ENCODE results near the gene EIF3I. TPM values are rescaled to one million over a fixed set of nuclear protein-coding genes. Genes with fewer than 3 reads are reported as not detected.

Gene EIF3I
- total RNA-seq, 6 experiments from 2014 or later, result 279 to 313 (median 285) TPM

GRCh38 chr1:32199043-32199716 lies 23.0 kb upstream of the EIF3I start:
- no peak for TF ChIP-seq CTCF (IDR thresholded peaks at IDR 0.05)
- Mint-ChIP-seq H3K4me1 (ENCODE audit: low read depth) (peaks cover 66% of the 10 kb centered on the region), H3K27me3 (ENCODE audit: insufficient read depth) (peaks cover 8% of the 10 kb centered on the region), H3K36me3 (ENCODE audit: low read depth) (peaks cover 19% of the 10 kb centered on the region), H3K9me3 (no peaks in the 10 kb centered on the region), H3K4me3 (peak overlapping the region; percentile 91), H3K27ac (peak overlapping the region; percentile 91)
- no peak for DNase-seq

GRCh38 chr1:32199717-32200072 lies 22.5 kb upstream of the EIF3I start:
- Mint-ChIP-seq H3K36me3 (ENCODE audit: low read depth) (peaks cover 16% of the 10 kb centered on the region), H3K27ac (peak overlapping the region; percentile 91), H3K27me3 (ENCODE audit: insufficient read depth) (peaks cover 9% of the 10 kb centered on the region), H3K4me3 (peak overlapping the region; percentile 91), H3K9me3 (no peaks in the 10 kb centered on the region), H3K4me1 (ENCODE audit: low read depth) (peaks cover 68% of the 10 kb centered on the region)
- DNase-seq, result no peak
- TF ChIP-seq CTCF (IDR thresholded peaks at IDR 0.05), result no peak

DNA sequence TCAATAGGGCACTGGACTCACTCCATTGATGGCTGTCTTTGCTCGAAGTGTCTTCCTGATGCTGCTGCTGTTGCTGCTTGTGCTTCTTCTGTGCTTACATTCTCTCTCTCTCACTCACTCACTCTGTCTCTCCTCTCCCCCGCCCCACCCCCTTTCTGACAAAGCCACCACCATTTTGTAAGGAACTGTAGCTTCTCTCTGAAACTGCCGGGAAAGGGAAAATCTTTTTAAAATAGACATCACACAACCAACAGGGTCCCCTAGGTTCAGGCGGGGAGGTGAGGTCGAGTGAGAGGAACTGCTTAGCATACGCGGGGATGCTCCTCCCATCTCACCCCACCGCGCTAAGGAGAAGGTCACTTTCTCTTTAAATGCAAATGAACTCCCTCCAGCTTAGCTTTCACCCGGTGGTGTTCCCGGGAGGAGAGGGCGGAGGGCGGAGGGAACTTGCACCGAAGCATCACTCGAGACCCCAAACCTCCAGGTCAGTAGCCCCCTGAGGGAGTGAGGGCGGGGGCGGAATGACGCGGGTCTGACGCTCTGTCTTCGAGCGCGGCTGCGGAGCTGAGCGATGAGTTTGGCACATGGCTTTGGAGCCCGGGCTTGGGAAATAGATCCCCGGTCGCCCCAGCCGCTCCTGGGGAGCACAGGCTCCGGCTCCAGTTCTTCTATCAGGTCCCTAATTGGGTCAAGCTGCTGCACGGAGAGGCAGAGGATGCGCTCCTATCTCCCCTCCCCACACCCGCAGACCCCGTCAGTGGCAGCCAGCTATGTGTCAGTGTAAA lies 21.8 kb upstream of the EIF3I start, which contains the start of gene CCDC28B:
Gene CCDC28B, plus strand, starts transcription at position 370 of the 785 bp plus-strand sequence. CDS start 1,341 bp downstream, outside the sequence.
- peak; percentile 74 for DNase-seq
- H3K4me3 Mint-ChIP-seq, result peak within 1 kb of the TSS; percentile 91
- H3K36me3 Mint-ChIP-seq (ENCODE audit: low read depth), result peaks cover 16% of the 10 kb centered on the region
- no peaks in the 10 kb centered on the region for H3K9me3 Mint-ChIP-seq
- TF ChIP-seq CTCF (IDR thresholded peaks at IDR 0.05), result no peak
- H3K27ac Mint-ChIP-seq, result peak within 1 kb of the TSS; percentile 91
- peaks cover 72% of the 10 kb centered on the region for H3K4me1 Mint-ChIP-seq (ENCODE audit: low read depth)
- H3K27me3 Mint-ChIP-seq (ENCODE audit: insufficient read depth), result peaks cover 9% of the 10 kb centered on the region

DNA sequence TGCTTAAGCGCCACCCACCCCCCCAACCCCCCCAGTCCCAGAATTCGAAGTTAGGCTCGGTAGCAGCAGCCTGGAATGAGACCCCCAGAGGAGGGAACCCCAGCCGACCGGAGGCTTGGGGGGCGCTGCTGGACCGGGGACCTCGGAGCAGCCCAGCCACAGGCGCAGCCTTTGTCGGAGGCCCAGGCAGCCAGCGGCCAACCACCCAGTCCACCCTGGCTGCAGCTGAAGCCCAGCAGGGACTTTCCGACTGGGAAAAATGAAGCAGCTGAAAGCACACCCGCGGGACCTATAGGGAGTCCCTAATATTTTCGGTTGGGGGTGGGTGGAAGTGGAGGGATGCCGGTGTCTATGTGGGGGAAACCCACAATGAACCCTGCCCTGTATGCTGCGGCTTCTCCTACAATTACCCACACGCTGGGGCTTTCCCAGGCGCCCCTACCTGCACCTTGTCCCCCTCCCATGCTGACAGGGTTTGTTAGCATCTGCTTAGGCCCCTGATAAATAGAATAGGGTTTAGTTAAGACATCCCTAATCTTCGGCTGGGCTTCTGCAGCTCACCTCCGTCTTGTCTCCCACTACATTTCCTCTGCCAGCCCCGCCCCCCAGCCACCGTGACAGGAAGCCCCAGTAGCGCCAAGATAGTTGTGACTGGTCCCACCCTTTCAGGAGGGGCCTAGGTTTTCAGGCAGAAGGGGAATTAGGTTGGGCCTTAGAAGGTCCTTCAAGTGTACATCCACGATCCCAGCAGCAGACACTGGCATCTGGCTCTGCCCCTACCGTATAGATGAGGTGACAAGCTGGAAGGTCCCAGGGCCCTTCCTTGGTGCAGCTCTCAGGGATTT lies 21.0 kb upstream of the EIF3I start:
- peak overlapping the region; percentile 91 for H3K27ac Mint-ChIP-seq
- peak; percentile 41; the same call in 1 of the 2 replicates for TF ChIP-seq CTCF (IDR thresholded peaks at IDR 0.05)
- peaks cover 70% of the 10 kb centered on the region for H3K4me1 Mint-ChIP-seq (ENCODE audit: low read depth)

DNA sequence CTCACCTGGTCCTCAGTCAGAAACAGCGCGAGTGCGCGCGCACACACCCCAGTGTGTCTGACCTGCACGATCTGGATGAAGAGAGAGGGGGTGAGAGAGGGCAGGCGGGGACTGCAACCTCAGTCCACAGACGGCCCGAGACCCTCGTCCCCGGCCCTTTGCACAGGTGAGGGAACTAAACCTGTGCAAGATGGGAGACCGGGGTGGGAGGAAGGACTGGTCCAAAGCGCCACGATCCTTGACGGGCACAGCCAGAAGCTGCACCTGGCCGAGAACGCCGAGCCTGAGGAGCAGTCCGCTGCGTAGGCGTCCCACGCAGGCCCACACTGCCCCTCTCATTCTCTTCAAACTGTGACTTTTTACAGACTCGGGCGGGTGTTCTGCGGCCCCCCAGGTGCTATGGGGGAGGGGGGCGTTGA lies 17.3 kb upstream of the EIF3I start:
- peak overlapping the region; percentile 86 for H3K27ac Mint-ChIP-seq

More for the DNA sequence above, 21.0 kb upstream of the EIF3I start:
- peak; percentile 57 for DNase-seq
- H3K27me3 Mint-ChIP-seq (ENCODE audit: insufficient read depth), result peaks cover 5% of the 10 kb centered on the region
- peaks cover 12% of the 10 kb centered on the region for H3K36me3 Mint-ChIP-seq (ENCODE audit: low read depth)
- H3K4me3 Mint-ChIP-seq, result peak overlapping the region; percentile 91
- H3K9me3 Mint-ChIP-seq, result no peaks in the 10 kb centered on the region

More for the DNA sequence above, 17.3 kb upstream of the EIF3I start:
- peaks cover 1% of the 10 kb centered on the region for H3K27me3 Mint-ChIP-seq (ENCODE audit: insufficient read depth)
- no peak for TF ChIP-seq CTCF (IDR thresholded peaks at IDR 0.05)
- H3K4me3 Mint-ChIP-seq, result peak overlapping the region; percentile 90
- H3K36me3 Mint-ChIP-seq (ENCODE audit: low read depth), result peaks cover 7% of the 10 kb centered on the region; the same call in 1 of the 2 replicates
- no peak for DNase-seq
- peaks cover 44% of the 10 kb centered on the region for H3K4me1 Mint-ChIP-seq (ENCODE audit: low read depth)
- H3K9me3 Mint-ChIP-seq, result no peaks in the 10 kb centered on the region
